ENCODE data around the gene ABCA2. TPM values are rescaled to one million over a fixed set of nuclear protein-coding genes. Genes with fewer than 3 reads are reported as not detected.

Gene ABCA2
- total and polyA plus RNA-seq, 2 experiments from 2014 or later, result 7.0 to 16.0 TPM

DNA sequence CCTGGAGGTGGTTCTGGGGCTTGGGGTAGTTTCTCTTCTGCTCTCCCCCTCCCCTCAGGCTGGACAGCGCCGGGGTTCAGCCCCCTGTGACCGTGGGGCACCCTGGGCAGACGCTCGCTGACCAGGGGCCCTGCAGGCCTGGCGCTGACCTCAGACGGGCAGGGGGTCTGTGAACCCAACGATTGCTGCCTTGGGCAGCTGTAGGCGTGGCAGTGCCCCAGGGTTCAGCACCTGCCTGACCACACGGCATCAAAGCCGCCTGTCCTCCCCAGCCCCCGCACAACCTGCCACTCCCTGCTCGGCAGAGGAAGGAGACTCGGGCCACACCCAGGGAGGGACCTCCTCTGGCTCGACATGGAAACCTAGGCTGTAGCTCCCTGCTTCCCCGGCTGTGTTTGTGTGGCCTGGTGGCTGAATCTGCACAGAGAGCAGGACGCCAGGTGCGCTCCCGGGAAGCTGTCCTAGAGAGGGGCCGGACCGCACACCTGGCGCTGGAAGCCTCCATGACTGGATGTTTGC, 63.8 kb downstream of the ABCA2 start:
- Mint-ChIP-seq H3K4me1 (peaks cover 9% of the 10 kb centered on the region), H3K36me3 (ENCODE audit: low read depth) (no peaks in the 10 kb centered on the region), H3K4me3 (no peak overlapping the region), H3K9me3 (no peaks in the 10 kb centered on the region; the same call in 2 of the 3 replicates), H3K27ac (no peak overlapping the region), H3K27me3 (ENCODE audit: insufficient read depth, low read depth, poor library complexity) (peaks cover 4% of the 10 kb centered on the region)
- H3K27ac ChIP-seq (ENCODE audit: low read depth), result no peak overlapping the region
- H3K36me3 ChIP-seq (ENCODE audit: insufficient read depth), result no peaks in the 10 kb centered on the region
- no peaks in the 10 kb centered on the region for H3F3A ChIP-seq (replicated peaks; ENCODE audit: low read depth)
- no peak; the same call in 2 of the 3 replicates for ATAC-seq
- no peaks in the 10 kb centered on the region for H3K9me2 ChIP-seq (ENCODE audit: insufficient read depth)
- H3K79me2 ChIP-seq (replicated peaks; ENCODE audit: insufficient read depth), result no peaks in the 10 kb centered on the region
- H3K4me3 ChIP-seq, result no peak overlapping the region
- no peaks in the 10 kb centered on the region for H4K20me1 ChIP-seq (replicated peaks; ENCODE audit: insufficient read depth)
- no peak for DNase-seq (ENCODE audit: low spot score)
- H3K4me2 ChIP-seq, result no peak overlapping the region
- TF ChIP-seq ZNF114 (CRISPR knock-in tag; IDR thresholded peaks at IDR 0.05), result no peak
- TF ChIP-seq STAT1 (IDR thresholded peaks at IDR 0.05; ENCODE audit: unreplicated experiment), result no peak
- no peak for TF ChIP-seq ZNF331 (CRISPR knock-in tag; IDR thresholded peaks at IDR 0.05; ENCODE audit: low read depth)
- no peak for TF ChIP-seq NANOG (IDR thresholded peaks at IDR 0.05; ENCODE audit: borderline replicate concordance)
- no peak for TF ChIP-seq EZH2 (IDR thresholded peaks at IDR 0.05; ENCODE audit: low read depth, unreplicated experiment)
- no peak for TF ChIP-seq CREB1 (CRISPR knock-in tag; IDR thresholded peaks at IDR 0.05; ENCODE audit: low read depth)
- peak; percentile 29 for TF ChIP-seq REST (IDR thresholded peaks at IDR 0.05; ENCODE audit: unreplicated experiment)
- H3K27me3 ChIP-seq (ENCODE audit: insufficient read depth), result no peaks in the 10 kb centered on the region
- H3K4me1 ChIP-seq (ENCODE audit: insufficient read depth), result peaks cover 9% of the 10 kb centered on the region
- no peak overlapping the region for H2AFZ ChIP-seq

DNA sequence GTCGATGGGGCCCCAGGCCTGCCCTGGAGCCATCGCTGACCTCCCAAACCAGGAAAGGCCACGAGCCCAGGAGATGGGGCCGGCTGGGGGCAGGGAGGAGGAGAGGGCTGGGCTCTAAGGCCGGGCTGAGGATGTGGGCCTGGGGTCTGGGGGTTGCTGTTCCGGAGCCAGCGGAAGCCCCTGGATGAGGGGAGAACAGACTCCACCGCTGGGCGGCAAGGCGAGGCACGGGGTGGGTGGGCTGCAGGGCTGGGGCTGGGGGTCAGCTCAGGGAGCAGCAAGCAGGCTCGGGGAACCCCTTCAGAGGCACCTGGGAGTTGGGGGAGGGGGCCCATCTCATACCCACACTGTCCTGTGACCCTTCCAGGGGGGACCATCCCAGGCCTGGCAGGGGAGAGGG, 64.3 kb downstream of the ABCA2 start:
- Mint-ChIP-seq H3K27ac (no peak overlapping the region), H3K36me3 (ENCODE audit: low read depth) (no peaks in the 10 kb centered on the region), H3K4me3 (no peak overlapping the region), H3K4me1 (peaks cover 9% of the 10 kb centered on the region), H3K9me3 (no peaks in the 10 kb centered on the region; the same call in 2 of the 3 replicates), H3K27me3 (ENCODE audit: insufficient read depth, low read depth, poor library complexity) (peaks cover 5% of the 10 kb centered on the region)
- Histone ChIP-seq H2AFZ (no peak overlapping the region), H3K4me3 (no peak overlapping the region), H3K36me3 (ENCODE audit: insufficient read depth) (no peaks in the 10 kb centered on the region), H3K27ac (ENCODE audit: low read depth) (no peak overlapping the region), H3K27me3 (ENCODE audit: insufficient read depth) (no peaks in the 10 kb centered on the region), H3K4me1 (ENCODE audit: insufficient read depth) (peaks cover 9% of the 10 kb centered on the region), H3K4me2 (no peak overlapping the region), H4K20me1 (replicated peaks; ENCODE audit: insufficient read depth) (no peaks in the 10 kb centered on the region), H3K9me2 (ENCODE audit: insufficient read depth) (no peaks in the 10 kb centered on the region), H3K79me2 (replicated peaks; ENCODE audit: insufficient read depth) (no peaks in the 10 kb centered on the region), H3F3A (replicated peaks; ENCODE audit: low read depth) (no peaks in the 10 kb centered on the region)
- no peak for DNase-seq (ENCODE audit: low spot score)
- no peak for ATAC-seq
- TF ChIP-seq REST (IDR thresholded peaks at IDR 0.05; ENCODE audit: unreplicated experiment) (no peak), CTCF (conservative IDR thresholded peaks at IDR 0.05; ENCODE audit: low read depth in 2 of 2) (no peak), ETS1 (IDR thresholded peaks at IDR 0.05) (no peak), EZH2 (IDR thresholded peaks at IDR 0.05; ENCODE audit: low read depth, unreplicated experiment) (no peak), EZH2phosphoT487 (IDR thresholded peaks at IDR 0.05; ENCODE audit: unreplicated experiment) (no peak), CREB1 (CRISPR knock-in tag; IDR thresholded peaks at IDR 0.05; ENCODE audit: low read depth) (no peak), ZNF331 (CRISPR knock-in tag; IDR thresholded peaks at IDR 0.05; ENCODE audit: low read depth) (no peak), STAT1 (IDR thresholded peaks at IDR 0.05; ENCODE audit: unreplicated experiment) (no peak), ZNF114 (CRISPR knock-in tag; IDR thresholded peaks at IDR 0.05) (no peak), NANOG (IDR thresholded peaks at IDR 0.05; ENCODE audit: borderline replicate concordance) (no peak), JUNB (IDR thresholded peaks at IDR 0.05; ENCODE audit: unreplicated experiment) (no peak), POLR2AphosphoS5 (IDR thresholded peaks at IDR 0.05; ENCODE audit: low read depth) (no peak)
